Measurements from ENCODE around the gene PDE4D. TPM values are rescaled to one million over a fixed set of nuclear protein-coding genes. Genes with fewer than 3 reads are reported as not detected.
"Not testable (repeated sequence)": the region's sequence is repeated elsewhere in the genome, so short reads cannot be mapped to it uniquely, and the experiment has no call there.

Gene PDE4D
- total and polyA plus RNA-seq, 2 donors = 21.2 to 30.3 TPM

- no peak for DNase-seq (ENCODE audit: low read depth in 6 of 9, low spot score in 9 of 9)
- 66% methylated on average over 2 of the region's 2 CpGs for WGBS
- no peaks in the 10 kb centered on the region for H3K9me3 ChIP-seq (ENCODE audit: control insufficient read depth in 2 of 2, insufficient read depth in 1 of 2, low read length in 1 of 2)
Measured at GRCh38 chr5:59466271-59466670, 427.3 kb downstream of the PDE4D start.

GRCh38 chr5:59464969-59465368 is 428.6 kb downstream of the PDE4D start:
- H3K4me1 ChIP-seq (ENCODE audit: control insufficient read depth in 2 of 2, insufficient read depth in 2 of 2, low read length in 2 of 2) = no peaks in the 10 kb centered on the region
- no peak overlapping the region for H3K27ac ChIP-seq (ENCODE audit: low read depth in 1 of 2, low read length in 1 of 2)
- H3K27me3 ChIP-seq (ENCODE audit: control insufficient read depth in 2 of 2, insufficient read depth in 1 of 2, low read length in 1 of 2) = no peaks in the 10 kb centered on the region
- H3K9me3 ChIP-seq (ENCODE audit: control insufficient read depth in 2 of 2, insufficient read depth in 1 of 2, low read length in 1 of 2) = no peaks in the 10 kb centered on the region
- H3K36me3 ChIP-seq (ENCODE audit: control insufficient read depth in 2 of 2, insufficient read depth in 2 of 2, low read length in 1 of 2) = no peaks in the 10 kb centered on the region
- 98% methylated on average over 3 of the region's 3 CpGs for WGBS
- no peak overlapping the region for H3K4me3 ChIP-seq (ENCODE audit: low read length in 2 of 2)
- DNase-seq (ENCODE audit: low read depth in 6 of 9, low spot score in 9 of 9) = no peak

More at GRCh38 chr5:59466271-59466670, 427.3 kb downstream of the PDE4D start:
- no peak overlapping the region for H3K4me3 ChIP-seq (ENCODE audit: low read length in 2 of 2)
- H3K27me3 ChIP-seq (ENCODE audit: control insufficient read depth in 2 of 2, insufficient read depth in 1 of 2, low read length in 1 of 2) = no peaks in the 10 kb centered on the region
- no peaks in the 10 kb centered on the region for H3K36me3 ChIP-seq (ENCODE audit: control insufficient read depth in 2 of 2, insufficient read depth in 2 of 2, low read length in 1 of 2)
- H3K4me1 ChIP-seq (ENCODE audit: control insufficient read depth in 2 of 2, insufficient read depth in 2 of 2, low read length in 2 of 2) = no peaks in the 10 kb centered on the region
- H3K27ac ChIP-seq (ENCODE audit: low read depth in 1 of 2, low read length in 1 of 2) = no peak overlapping the region

- DNase-seq (ENCODE audit: low read depth in 6 of 9, low spot score in 9 of 9); H3K9me3 ChIP-seq (ENCODE audit: control insufficient read depth in 2 of 2, insufficient read depth in 1 of 2, low read length in 1 of 2); H3K36me3 ChIP-seq (ENCODE audit: control insufficient read depth in 2 of 2, insufficient read depth in 2 of 2, low read length in 1 of 2); H3K27me3 ChIP-seq (ENCODE audit: control insufficient read depth in 2 of 2, insufficient read depth in 1 of 2, low read length in 1 of 2); H3K27ac ChIP-seq (ENCODE audit: low read depth in 1 of 2, low read length in 1 of 2); H3K4me1 ChIP-seq (ENCODE audit: control insufficient read depth in 2 of 2, insufficient read depth in 2 of 2, low read length in 2 of 2); H3K4me3 ChIP-seq (ENCODE audit: low read length in 2 of 2): not testable (repeated sequence)
- WGBS = 97% methylated on average over 4 of the region's 4 CpGs
Measured at GRCh38 chr5:59463618-59464166, 429.8 kb downstream of the PDE4D start.

- no peak for DNase-seq (ENCODE audit: low read depth in 6 of 9, low spot score in 9 of 9)
- H3K27me3 ChIP-seq (ENCODE audit: control insufficient read depth in 2 of 2, insufficient read depth in 1 of 2, low read length in 1 of 2) = no peaks in the 10 kb centered on the region
- no peaks in the 10 kb centered on the region for H3K9me3 ChIP-seq (ENCODE audit: control insufficient read depth in 2 of 2, insufficient read depth in 1 of 2, low read length in 1 of 2)
- H3K4me1 ChIP-seq (ENCODE audit: control insufficient read depth in 2 of 2, insufficient read depth in 2 of 2, low read length in 2 of 2) = no peaks in the 10 kb centered on the region
- H3K36me3 ChIP-seq (ENCODE audit: control insufficient read depth in 2 of 2, insufficient read depth in 2 of 2, low read length in 1 of 2) = no peaks in the 10 kb centered on the region
- 39% methylated on average over 1 of the region's 1 CpG for WGBS
- H3K27ac ChIP-seq (ENCODE audit: low read depth in 1 of 2, low read length in 1 of 2) = no peak overlapping the region
- H3K4me3 ChIP-seq (ENCODE audit: low read length in 2 of 2) = no peak overlapping the region
Measured at GRCh38 chr5:59462956-59463355, 430.6 kb downstream of the PDE4D start.

GRCh38 chr5:59460368-59461153 is 433.0 kb downstream of the PDE4D start:
- no peaks in the 10 kb centered on the region for H3K36me3 ChIP-seq (ENCODE audit: control insufficient read depth in 2 of 2, insufficient read depth in 2 of 2, low read length in 1 of 2)
- no peak for DNase-seq (ENCODE audit: low read depth in 6 of 9, low spot score in 9 of 9)

GRCh38 chr5:59458966-59459729 is 434.4 kb downstream of the PDE4D start:
- Histone ChIP-seq H3K4me1 (ENCODE audit: control insufficient read depth in 2 of 2, insufficient read depth in 2 of 2, low read length in 2 of 2) (no peaks in the 10 kb centered on the region), H3K9me3 (ENCODE audit: control insufficient read depth in 2 of 2, insufficient read depth in 1 of 2, low read length in 1 of 2) (peaks cover 0 to 6% of the 10 kb centered on the region in 2 donors), H3K4me3 (ENCODE audit: low read length in 2 of 2) (no peak overlapping the region), H3K36me3 (ENCODE audit: control insufficient read depth in 2 of 2, insufficient read depth in 2 of 2, low read length in 1 of 2) (no peaks in the 10 kb centered on the region), H3K27ac (ENCODE audit: low read depth in 1 of 2, low read length in 1 of 2) (no peak overlapping the region), H3K27me3 (ENCODE audit: control insufficient read depth in 2 of 2, insufficient read depth in 1 of 2, low read length in 1 of 2) (no peaks in the 10 kb centered on the region)
- WGBS = 97% methylated on average over 3 of the region's 3 CpGs
- DNase-seq (ENCODE audit: low read depth in 6 of 9, low spot score in 9 of 9) = no peak

More at GRCh38 chr5:59460368-59461153, 433.0 kb downstream of the PDE4D start:
- Histone ChIP-seq H3K4me1 (ENCODE audit: control insufficient read depth in 2 of 2, insufficient read depth in 2 of 2, low read length in 2 of 2) (no peaks in the 10 kb centered on the region), H3K27me3 (ENCODE audit: control insufficient read depth in 2 of 2, insufficient read depth in 1 of 2, low read length in 1 of 2) (no peaks in the 10 kb centered on the region), H3K9me3 (ENCODE audit: control insufficient read depth in 2 of 2, insufficient read depth in 1 of 2, low read length in 1 of 2) (peaks cover 0 to 2% of the 10 kb centered on the region in 2 donors), H3K4me3 (ENCODE audit: low read length in 2 of 2) (no peak overlapping the region), H3K27ac (ENCODE audit: low read depth in 1 of 2, low read length in 1 of 2) (no peak overlapping the region)
- 91% methylated on average over 4 of the region's 4 CpGs for WGBS

- 93% methylated on average over 4 of the region's 4 CpGs for WGBS
- no peaks in the 10 kb centered on the region for H3K27me3 ChIP-seq (ENCODE audit: control insufficient read depth in 2 of 2, insufficient read depth in 1 of 2, low read length in 1 of 2)
- peaks cover 0 to 6% of the 10 kb centered on the region in 2 donors for H3K9me3 ChIP-seq (ENCODE audit: control insufficient read depth in 2 of 2, insufficient read depth in 1 of 2, low read length in 1 of 2)
- no peak overlapping the region for H3K27ac ChIP-seq (ENCODE audit: low read depth in 1 of 2, low read length in 1 of 2)
- H3K4me3 ChIP-seq (ENCODE audit: low read length in 2 of 2) = no peak overlapping the region
- no peak for DNase-seq (ENCODE audit: low read depth in 6 of 9, low spot score in 9 of 9)
- no peaks in the 10 kb centered on the region for H3K4me1 ChIP-seq (ENCODE audit: control insufficient read depth in 2 of 2, insufficient read depth in 2 of 2, low read length in 2 of 2)
- no peaks in the 10 kb centered on the region for H3K36me3 ChIP-seq (ENCODE audit: control insufficient read depth in 2 of 2, insufficient read depth in 2 of 2, low read length in 1 of 2)
Measured at GRCh38 chr5:59458321-59458720, 435.2 kb downstream of the PDE4D start.

- DNase-seq (ENCODE audit: low read depth in 6 of 9, low spot score in 9 of 9) = no peak
- H3K36me3 ChIP-seq (ENCODE audit: control insufficient read depth in 2 of 2, insufficient read depth in 2 of 2, low read length in 1 of 2) = no peaks in the 10 kb centered on the region
- no peaks in the 10 kb centered on the region for H3K4me1 ChIP-seq (ENCODE audit: control insufficient read depth in 2 of 2, insufficient read depth in 2 of 2, low read length in 2 of 2)
- H3K4me3 ChIP-seq (ENCODE audit: low read length in 2 of 2) = no peak overlapping the region
- H3K27ac ChIP-seq (ENCODE audit: low read depth in 1 of 2, low read length in 1 of 2) = no peak overlapping the region
- WGBS = 92% methylated on average over 3 of the region's 3 CpGs
- no peaks in the 10 kb centered on the region for H3K9me3 ChIP-seq (ENCODE audit: control insufficient read depth in 2 of 2, insufficient read depth in 1 of 2, low read length in 1 of 2)
- no peaks in the 10 kb centered on the region for H3K27me3 ChIP-seq (ENCODE audit: control insufficient read depth in 2 of 2, insufficient read depth in 1 of 2, low read length in 1 of 2)
Measured at GRCh38 chr5:59449905-59450644, 443.5 kb downstream of the PDE4D start.
